ENCODE data around the gene ZNRF2.
"Not testable (repeated sequence)": the region's sequence is repeated elsewhere in the genome, so short reads cannot be mapped to it uniquely, and the experiment has no call there.

DNA sequence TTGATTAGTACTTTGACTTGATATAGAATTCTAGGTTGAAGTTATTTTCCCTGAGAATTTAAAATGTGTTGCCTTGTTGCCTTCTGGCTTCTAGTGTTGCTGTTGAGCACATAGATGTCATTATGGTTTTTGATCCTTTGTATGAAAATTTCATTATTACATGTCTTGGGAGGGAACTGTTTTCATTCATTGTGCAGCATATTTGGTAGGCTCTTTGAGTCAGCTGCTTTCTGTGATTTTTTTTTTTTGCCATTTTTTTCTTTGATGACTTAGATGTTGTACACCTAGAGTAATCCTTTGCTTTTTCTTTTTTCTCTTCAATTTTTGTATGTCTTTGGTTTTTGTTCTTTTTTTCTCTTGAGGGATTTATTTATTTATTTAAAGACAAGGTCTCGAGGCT, 13.1 kb downstream of the ZNRF2 start:
- TF ChIP-seq, protein P1, sequence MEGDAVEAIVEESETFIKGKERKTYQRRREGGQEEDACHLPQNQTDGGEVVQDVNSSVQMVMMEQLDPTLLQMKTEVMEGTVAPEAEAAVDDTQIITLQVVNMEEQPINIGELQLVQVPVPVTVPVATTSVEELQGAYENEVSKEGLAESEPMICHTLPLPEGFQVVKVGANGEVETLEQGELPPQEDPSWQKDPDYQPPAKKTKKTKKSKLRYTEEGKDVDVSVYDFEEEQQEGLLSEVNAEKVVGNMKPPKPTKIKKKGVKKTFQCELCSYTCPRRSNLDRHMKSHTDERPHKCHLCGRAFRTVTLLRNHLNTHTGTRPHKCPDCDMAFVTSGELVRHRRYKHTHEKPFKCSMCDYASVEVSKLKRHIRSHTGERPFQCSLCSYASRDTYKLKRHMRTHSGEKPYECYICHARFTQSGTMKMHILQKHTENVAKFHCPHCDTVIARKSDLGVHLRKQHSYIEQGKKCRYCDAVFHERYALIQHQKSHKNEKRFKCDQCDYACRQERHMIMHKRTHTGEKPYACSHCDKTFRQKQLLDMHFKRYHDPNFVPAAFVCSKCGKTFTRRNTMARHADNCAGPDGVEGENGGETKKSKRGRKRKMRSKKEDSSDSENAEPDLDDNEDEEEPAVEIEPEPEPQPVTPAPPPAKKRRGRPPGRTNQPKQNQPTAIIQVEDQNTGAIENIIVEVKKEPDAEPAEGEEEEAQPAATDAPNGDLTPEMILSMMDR (IDR thresholded peaks at IDR 0.05) = not testable (repeated sequence)
- TF ChIP-seq ZFX (IDR thresholded peaks at IDR 0.05; ENCODE audit: borderline replicate concordance) = not testable (repeated sequence)
